GM21737 (cell line): Measurements from ENCODE around the gene TRMO.

ENCODE experiments used
- ATAC-seq: cut with Tn5 transposase; IDR thresholded peaks from one replicate; pipeline ENCODE4 v1.9.1; 2021; ENCODE audit warnings: mild to moderate bottlenecking, moderate library complexity; ENCODE audit not compliant: unreplicated experiment

Gene TRMO

DNA sequence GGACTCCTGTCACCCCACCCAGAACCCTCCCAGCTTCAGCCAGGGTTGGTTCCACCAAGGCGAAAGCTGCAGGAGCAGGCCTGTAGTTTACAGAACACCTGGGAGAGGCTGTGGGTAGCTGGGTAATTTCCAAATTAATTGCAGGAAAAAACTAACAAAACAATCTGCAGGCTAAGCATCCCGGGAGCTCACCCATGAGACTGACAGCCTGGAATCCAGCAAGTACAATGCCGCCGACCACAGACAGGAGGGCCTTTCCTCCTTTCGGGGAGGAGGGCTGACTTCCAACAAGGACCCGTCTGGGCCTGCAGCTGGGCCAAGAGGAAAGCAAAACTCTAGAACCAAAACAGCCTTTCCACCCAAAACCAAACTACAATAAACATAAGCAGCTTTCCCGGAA, 59.0 kb downstream of the TRMO start:
- no peak for ATAC-seq

DNA sequence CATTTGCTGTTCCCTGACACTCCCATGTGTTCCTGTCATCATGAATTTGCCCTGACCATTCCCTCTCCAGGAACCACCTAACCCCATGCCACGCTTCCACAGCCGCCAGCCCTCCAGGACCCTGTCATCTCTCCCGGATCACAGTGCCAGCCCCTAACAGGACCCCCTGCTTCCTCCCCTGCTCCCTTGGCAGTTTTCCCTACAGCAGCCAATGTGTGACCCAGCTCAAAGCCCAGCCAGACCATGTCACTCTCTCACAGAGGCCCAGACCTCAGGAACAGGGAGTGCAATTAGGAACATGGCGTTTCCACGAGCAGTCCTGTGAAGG, 61.2 kb downstream of the TRMO start:
- ATAC-seq, result no peak

DNA sequence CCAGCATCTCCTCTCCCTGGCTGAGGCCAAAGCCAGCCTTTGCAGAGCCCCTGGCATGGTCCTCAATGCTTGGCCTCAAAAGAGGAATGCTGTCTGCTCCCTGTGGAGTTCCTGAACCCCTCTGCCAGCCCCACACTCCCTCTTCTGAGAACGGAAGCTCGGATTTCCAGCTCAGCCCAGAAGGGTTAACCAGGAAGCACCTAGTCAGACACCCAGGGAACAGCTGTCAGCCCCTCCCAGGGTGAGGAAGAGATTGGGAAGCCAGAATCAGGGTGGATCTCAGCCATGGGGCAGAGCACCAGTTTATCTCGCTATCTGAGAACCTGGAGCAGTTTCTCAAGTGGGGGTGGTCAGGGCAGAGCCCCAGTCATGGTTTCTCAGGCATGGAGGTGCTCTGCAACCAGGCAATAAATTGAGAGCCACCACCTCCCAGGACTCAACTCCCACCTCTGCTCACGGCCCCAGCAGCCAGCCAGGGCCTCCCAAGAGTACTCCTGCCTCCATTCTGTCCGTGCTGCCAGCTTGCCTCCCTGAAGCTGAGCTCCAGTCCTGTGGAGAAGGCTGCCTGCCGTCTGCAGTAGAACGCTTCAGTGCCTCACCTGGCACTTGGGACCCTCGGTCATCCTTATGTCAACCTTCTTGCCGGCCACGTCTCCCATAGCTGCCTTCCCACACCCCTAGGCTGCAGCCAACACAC, 61.7 kb downstream of the TRMO start:
- ATAC-seq, result no peak

DNA sequence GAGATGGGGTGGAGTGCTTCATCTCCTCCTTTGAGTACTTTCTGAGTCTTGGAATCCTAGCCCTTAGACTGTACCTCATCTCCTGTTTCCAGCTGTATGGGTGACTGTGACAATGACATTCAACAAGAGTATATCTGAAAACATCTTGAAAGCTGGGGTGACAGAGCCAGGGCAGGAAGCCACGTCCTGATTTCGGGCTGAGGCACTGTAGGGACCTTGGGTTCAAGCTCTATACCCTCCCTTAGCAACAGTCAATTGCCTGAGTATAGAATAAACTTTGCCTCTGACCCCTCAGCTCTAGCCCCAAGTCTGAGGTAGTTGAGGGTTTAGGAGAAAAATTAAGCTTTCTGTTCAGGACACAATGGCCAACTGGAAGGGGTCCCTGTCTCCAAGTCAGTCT, 63.0 kb downstream of the TRMO start:
- no peak for ATAC-seq

DNA sequence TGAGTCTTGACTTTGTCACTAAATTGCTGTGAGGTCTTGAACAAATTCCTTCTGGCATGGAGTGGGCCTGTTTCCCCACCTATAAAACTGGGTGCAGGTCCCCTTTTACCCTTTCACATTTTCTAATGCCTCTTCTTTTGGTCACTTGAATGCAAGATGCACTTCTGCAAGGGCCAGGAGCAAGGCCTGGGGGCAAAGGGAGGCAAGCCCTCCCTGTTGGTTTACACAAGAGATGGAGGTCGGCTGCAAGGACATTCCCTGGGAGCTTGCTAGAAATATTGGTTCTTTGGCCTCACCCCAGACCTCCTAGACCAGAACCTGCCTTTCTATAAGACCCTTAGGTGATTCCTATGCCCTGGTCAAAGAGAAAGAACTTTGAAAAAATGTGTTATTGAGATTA, 63.5 kb downstream of the TRMO start:
- ATAC-seq, result no peak

DNA sequence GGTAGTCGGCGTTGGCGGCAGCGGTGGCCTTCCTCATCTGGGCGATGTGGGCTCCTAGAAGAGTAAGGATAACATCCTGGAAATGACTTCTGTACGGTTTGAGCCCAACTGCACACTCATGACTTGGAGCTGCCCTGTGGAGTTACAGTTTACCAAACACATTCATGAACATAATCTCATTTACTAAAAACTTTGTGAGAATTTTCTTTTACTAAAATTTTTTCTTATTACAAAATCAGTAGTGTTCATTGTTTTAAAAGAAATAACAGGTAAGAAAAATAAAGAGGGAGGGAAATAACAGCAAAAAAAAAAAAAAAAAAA, 63.9 kb downstream of the TRMO start:
- no peak for ATAC-seq

DNA sequence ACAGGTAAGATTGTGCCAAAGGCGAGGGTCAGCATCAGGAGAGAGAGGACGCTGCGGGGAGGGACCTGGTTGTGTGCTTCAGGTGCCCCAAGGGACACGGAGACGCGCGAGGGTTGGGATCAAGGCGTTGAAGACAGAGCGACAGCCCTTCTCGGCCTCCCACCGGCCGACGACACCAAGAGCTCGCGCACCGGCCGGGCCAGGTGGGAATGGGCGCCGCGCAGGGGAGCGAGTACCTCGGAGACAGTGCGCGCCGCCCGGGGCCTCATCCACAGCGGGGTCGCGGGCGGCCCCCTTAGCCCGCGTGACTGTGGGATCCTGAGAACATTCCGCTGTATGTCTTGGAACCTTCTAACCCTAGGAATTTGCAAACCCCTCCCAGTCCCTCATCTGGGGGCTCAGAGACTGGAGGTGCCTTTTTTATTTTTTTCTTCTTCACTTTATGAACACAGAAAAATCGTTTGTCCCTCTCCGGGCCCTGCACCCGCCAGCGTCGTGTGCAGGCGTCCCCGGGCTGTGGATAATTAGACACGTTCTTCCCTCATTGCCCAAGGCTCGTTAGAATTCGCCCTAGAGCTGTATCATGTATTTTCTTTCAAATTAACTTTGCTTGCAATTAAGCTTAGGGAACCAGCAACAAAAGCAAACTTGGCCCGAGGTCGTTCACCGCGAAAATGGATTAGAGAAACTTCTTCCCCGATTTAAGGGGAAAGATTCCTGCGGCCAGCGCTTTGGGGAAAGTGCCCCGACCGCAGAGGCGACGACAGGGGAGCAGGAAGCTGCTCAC, 64.5 kb downstream of the TRMO start:
- ATAC-seq, result no peak

DNA sequence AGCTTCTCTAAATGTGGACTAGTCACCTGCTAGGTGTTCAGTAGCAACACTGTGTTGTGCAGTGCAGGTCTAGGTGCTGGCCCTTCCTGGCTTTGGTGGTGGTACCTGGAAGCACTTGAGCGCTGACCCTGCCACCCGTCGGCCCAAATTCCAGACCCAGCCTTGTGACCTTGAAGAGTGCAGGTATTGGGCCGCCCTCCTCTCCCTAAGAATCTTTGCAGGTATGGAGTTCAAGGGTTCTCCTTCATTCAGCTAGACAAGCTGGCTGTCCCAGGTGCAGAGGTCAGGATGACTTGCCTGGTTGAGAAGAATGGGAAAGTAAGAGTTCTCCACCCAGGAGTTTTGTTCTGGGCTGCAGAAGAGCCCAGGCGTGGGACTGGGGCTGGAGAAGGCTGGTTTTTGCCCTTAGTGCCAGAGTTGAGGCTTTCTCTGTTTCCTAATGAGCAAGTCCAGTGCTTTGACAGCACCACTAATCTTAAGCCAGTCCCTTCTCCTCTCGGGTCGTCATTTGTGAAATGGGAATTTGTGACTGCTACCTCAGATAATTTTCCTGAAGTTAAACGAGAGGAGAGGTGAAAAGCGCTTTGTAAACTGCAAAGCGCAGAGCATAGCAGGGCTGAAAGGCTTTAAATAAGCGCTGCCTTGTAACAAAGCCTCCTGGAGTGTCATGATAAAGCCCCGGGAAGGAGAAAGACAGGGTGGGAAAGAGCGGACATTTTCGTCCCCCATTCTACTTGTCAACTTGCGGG, 65.3 kb downstream of the TRMO start:
- ATAC-seq, result no peak

DNA sequence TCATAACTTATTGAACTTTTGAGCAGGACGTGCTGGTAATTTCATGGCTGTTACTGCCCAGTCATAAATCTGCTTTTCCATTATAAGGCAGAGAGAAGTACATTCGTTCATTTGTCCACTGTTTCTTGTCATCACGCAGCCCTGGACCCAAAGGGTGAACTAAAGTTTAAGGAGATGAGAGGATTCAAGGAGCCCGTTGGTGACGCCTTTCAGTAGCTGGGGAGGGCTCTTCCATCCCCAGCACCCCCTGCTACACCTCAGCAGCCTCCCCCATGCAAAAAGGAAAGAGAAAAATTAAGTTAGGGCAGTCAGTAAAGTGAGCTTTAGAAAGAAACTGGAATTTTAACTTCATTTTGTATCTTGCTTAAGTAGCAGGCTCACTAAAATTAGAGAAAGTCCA, 66.4 kb downstream of the TRMO start:
- no peak for ATAC-seq

DNA sequence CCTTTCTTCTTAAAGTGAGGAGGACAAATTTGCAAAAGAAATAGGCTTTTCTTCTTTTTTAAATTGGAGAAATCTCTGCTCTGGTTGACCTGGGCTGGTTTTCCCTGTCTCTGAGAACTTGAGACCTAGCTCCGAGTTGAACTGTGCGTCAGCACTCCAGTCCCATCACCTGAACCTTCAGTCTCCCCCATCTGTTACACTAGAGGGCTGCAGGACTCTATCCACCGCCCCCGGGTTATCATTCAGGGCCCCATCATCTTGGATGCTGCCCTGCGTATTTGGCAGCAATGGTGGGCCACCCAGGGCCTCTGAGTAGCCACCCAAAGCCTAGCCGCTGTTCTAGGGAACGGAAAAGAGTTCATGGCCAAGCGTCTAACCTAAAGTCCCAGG, 66.8 kb downstream of the TRMO start:
- no peak for ATAC-seq

DNA sequence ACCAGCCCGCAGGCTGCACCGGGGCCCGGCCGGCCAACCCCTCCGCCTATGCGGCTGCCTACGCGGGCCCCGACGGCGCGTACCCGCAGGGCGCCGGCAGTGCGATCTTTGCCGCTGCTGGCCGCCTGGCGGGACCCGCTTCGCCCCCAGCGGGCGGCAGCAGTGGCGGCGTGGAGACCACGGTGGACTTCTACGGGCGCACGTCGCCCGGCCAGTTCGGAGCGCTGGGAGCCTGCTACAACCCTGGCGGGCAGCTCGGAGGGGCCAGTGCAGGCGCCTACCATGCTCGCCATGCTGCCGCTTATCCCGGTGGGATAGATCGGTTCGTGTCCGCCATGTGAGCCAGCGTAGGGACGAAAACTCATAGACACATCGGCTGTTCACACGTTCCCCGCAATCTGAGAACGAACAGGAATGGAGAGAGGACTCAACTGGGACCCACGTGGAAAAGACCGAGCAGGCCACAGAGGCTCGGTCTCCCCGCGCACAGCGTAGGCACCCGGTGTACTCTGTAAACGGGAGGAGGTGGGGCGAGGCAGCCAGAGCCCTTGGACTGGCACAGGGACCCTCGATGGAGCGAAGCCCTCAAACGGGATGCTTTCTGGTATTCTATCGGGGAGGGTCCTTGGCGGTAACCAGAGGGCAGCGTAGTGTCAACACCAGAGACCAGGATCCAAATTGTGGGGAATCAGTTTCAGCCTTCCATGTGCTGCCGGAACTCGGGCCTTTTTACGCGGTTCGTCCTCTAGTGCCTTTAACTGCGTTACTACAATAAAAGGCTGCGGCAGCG, 67.4 kb downstream of the TRMO start:
- ATAC-seq, result no peak
